Measurements from ENCODE around the gene COL4A5.

GRCh38 chrX:108397627-108398391 is 41.8 kb upstream of the COL4A5 start:
- TF ChIP-seq, protein P1, sequence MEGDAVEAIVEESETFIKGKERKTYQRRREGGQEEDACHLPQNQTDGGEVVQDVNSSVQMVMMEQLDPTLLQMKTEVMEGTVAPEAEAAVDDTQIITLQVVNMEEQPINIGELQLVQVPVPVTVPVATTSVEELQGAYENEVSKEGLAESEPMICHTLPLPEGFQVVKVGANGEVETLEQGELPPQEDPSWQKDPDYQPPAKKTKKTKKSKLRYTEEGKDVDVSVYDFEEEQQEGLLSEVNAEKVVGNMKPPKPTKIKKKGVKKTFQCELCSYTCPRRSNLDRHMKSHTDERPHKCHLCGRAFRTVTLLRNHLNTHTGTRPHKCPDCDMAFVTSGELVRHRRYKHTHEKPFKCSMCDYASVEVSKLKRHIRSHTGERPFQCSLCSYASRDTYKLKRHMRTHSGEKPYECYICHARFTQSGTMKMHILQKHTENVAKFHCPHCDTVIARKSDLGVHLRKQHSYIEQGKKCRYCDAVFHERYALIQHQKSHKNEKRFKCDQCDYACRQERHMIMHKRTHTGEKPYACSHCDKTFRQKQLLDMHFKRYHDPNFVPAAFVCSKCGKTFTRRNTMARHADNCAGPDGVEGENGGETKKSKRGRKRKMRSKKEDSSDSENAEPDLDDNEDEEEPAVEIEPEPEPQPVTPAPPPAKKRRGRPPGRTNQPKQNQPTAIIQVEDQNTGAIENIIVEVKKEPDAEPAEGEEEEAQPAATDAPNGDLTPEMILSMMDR (IDR thresholded peaks at IDR 0.05; ENCODE audit: insufficient read depth, low read length, poor library complexity, severe bottlenecking) = no peak
- TF ChIP-seq EZH2phosphoT487 (conservative IDR thresholded peaks at IDR 0.05; ENCODE audit: low read length) = no peak
